Muscle of back (tissue), 11 donors: ENCODE data around the gene LIPG. TPM values are rescaled to one million over a fixed set of nuclear protein-coding genes. Genes with fewer than 3 reads are reported as not detected.
"Not testable (repeated sequence)": the region's sequence is repeated elsewhere in the genome, so short reads cannot be mapped to it uniquely, and the experiment has no call there.

Source experiments
- DNase-seq, 3 donors: peaks; one replicate each; pipeline versions ENCODE4 v3.0.0 to v3.0.0-alpha.2; 2013
- polyA plus RNA-seq, 10 donors: library from polyadenylated mRNA; unstranded; fragments of 120-200 nt; gene quantifications; one replicate each; pipeline ENCODE4 v1.2.1, GENCODE V29; 2013; ENCODE audit not compliant: insufficient read length in 10 of 10

LIPG gene
- polyA plus RNA-seq, 10 donors, result 3.3 to 11.5 (median 5.2) TPM

DNA sequence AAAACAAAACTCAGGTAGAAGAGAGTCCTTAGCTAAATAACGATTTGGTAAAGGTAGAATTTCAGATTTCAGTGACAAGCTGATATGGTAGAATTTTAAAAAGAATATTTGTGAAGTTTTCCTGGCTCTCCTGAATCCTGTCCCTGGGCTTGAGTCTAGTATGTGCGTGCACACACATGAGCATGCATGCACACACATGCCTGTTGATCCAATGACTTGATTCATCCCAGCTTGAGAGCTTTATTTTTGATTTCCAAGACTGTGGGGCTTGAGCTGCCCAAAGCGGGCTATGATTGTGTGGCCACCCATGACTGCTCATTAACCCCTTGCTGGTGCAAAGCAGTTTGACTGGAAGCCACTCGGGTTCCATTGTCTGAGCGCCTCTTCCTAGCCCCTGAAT is 9.0 kb downstream of the LIPG start:
- no peak for DNase-seq

DNA sequence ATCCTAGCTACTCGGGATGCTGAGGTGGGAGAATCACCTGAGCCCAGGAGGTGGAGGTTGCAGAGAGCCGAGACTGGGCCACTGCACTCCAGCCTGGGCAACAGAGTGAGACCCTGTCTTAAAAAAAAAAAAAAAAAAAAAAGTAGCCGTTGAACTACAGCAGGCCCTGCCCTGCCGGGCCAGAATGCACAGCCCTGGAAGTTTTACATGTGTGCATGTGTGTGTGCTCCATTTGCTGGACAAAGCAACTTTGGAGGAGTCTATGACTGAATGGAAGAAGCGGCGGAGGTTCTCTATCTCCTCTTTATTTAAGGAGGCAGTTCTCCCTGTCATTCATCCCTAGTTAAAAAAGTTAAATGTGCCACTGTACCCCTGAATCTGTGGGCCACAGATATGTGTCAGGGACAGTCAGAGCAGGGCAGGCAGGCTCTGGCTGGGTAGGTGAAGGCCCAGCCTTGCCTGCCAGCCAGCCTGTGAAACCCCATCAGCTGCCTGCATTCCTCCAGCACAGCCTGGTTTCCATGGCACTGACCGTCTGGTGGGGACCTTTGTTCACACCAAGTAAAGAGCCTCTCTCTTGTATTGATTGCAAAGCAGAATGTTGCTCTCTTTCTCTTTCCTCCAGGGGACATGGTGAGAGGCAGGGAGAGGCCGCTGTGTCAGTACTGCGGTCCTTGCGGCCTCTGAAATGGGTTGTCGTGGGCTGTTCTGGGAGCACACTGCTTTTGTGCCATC is 10.9 kb downstream of the LIPG start:
- no peak for DNase-seq

DNA sequence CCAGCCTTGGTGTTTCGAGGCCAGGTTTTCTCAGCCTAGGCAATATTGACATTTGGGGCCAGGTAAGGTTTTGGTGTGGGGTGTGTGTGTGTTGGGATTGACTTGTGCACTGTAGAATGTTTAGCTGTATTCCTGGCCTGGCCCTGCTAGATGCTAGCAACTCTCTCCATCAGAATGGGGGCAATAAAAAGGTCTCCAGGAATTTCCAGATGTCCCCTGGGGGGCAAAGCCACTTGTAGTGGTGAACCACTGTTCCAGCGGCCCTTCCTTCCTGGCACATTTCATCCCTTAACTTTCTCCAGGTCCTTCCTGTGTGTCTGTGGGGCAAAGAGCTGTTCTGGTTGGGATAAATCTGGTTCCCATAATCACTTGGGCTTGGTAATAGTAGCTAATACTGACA is 12.0 kb downstream of the LIPG start:
- no peak for DNase-seq

DNA sequence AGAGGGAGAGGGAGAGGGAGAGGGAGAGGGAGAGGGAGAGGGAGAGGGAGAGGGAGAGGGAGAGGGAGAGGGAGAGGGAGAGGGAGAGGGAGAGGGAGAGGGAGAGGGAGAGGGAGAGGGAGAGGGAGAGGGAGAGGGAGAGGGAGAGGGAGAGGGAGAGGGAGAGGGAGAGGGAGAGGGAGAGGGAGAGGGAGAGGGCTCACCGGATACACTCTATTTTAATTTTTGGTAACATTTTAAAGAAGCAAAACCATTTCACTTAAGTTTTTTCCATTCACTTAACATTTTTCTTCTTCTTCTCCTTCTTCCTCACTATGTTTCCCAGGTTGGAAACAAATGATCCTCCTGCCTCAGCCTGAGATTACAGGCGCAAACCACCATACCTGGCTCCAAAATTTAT is 17.2 kb downstream of the LIPG start:
- DNase-seq, result not testable (repeated sequence)

DNA sequence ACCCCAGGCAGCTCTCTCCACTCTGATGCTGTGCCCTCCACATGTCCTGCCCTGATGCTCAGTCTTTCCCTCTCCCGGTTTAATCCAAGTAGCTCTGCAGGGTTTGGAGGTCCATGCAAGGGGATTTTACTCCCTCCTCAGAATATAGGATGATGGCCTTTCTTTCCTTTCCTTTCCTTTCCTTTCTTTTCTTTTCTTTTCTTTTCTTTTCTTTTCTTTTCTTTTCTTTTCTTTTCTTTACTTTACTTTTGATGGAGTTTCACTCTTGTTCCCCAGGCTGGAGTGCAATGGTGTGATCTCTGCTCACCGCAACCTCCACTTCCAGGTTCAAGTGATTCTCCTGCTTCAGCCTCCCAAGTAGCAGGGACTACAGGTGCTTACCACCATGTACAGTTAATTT is 17.7 kb downstream of the LIPG start:
- DNase-seq, result not testable (repeated sequence)

DNA sequence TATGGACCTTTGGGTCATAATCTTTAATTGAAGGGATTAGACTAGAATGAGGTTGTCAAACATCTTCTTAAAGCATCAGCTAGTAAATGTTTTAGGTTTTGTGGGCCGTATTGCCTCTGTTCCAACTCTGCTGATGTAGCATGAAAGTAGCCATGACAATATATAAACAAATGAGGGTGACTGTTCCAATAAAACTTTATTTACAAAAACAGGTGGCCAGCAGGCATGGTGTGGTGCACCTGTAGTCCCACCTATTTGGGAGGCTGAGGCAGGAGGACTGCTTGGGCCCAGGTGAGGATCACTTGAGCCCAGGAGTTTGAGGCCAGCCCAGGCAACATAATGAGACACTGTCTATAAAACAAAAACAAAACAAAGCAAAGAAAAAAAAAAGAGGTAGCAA is 18.4 kb downstream of the LIPG start:
- DNase-seq, result no peak

DNA sequence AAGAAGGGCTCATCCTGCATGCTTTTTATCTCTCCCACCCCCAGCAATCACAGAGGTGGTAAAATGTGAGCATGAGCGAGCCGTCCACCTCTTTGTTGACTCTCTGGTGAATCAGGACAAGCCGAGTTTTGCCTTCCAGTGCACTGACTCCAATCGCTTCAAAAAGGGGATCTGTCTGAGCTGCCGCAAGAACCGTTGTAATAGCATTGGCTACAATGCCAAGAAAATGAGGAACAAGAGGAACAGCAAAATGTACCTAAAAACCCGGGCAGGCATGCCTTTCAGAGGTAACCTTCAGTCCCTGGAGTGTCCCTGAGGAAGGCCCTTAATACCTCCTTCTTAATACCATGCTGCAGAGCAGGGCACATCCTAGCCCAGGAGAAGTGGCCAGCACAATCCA is 19.5 kb downstream of the LIPG start:
- DNase-seq, result no peak

DNA sequence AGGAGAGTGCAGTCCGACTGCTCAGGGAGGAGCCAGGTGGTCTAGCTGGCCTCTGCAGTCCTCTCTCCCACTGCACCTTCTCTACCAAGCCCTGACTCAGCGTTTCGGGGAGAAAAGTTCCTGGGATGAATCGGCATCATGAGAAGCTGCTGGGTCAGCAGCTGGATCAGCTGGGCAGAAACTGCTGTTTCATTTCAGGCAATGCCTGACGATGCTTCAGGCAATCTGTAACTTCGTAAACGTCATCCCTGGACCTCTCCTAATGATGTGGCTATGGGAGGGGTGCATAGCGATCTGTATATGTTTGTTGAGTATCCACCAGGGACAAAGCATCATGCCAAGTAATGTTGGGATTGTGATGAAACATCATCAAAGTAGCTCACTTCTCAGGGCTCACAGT is 20.7 kb downstream of the LIPG start:
- DNase-seq, result no peak

DNA sequence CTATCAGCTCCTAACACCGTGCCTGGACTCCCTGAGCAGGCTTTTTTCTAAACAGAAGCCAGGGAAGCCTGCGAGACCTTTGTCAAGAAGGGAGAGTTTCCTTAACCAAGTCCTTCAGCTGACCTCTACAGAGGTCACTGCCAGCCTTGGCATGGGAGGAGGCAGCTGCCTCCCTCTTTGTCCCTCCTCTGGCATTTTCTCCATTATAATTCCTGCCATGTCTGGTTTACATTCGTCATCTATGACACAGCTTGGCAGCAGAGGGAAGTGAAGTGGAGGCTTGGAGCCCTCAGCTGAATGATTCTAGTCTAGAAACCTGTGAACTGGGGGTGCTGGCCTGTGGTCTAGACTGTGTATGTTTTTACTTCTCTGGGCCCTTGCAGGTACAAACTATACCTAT is 22.5 kb downstream of the LIPG start:
- DNase-seq, result no peak

DNA sequence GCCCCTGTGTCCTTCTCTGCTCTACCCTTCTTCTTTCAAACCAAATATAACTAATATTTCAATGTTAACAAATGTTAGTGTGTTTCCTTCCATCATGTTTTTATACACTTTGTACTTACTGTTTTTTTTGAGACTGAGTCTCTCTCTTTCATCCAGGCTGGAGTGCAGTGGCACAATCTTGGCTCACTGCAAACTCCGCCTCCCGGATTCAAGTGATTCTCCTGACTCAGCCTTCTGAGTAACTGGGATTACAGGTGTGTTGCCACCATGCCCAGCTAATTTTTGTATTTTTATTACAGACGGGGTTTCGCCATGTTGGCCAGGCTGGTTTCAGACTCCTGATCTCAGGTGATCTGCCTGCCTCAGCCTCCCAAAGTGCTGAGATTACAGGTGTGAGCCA is 23.1 kb downstream of the LIPG start:
- not testable (repeated sequence) for DNase-seq

DNA sequence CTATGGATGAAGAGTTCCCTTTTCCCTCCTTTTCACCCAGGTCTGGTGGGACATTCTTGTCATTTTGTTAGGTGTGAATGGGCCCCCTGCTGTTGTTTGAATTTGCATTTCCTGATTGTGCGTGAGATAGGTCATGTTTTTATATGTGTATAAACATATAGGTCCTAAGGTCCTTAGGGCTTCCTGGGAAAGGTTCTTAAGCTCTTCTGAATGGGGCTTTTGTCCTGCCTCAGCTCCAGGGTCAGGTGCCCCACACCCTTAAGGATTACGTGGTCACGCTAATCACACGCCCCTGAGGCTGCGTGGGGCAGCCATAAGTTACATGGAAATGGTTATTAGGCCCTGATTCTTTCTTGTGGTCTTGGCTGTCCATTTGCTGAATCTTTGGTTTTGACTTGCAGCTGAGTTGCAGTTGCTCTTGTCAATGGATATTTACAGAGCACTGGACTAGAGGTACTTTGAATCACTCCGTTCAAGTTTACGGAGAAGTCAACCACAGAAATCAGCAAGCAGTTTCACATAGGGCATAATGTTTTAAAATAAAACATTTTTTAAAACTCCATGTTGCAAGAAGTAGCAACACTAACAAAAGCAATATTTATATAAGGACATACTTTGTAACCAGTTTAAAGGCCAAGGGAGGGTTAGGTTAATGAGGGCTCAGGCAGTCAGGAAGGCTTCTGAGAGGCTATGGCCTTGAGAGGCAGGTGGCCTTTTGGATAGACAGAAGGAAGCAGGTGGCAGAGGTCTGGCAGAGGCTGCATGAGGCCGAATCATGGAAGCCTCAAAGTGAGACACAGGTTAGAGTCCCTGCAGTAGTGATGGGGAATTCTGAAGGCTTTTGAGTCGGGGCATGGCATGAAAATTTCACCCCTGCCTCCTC is 24.2 kb downstream of the LIPG start:
- DNase-seq, result no peak

DNA sequence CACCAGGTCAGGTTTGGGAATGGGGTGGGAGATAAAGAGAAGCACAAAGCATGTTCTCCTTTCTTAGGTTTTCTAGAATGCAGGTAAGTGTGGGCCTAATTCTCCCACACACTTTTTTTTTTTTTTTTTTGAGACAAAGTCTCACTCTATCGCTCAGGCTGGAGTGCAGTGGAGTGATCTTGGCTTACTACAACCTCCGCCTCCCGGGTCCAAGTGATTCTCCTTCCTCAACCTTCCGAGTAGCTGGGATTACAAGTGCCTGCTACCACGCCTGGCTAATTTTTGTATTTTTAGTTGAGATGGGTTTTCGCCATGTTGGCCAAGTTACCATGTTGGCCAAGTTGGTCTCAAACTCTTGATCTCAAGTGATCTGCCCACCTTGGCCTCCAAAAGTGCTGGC is 26.3 kb downstream of the LIPG start:
- DNase-seq, result no peak

DNA sequence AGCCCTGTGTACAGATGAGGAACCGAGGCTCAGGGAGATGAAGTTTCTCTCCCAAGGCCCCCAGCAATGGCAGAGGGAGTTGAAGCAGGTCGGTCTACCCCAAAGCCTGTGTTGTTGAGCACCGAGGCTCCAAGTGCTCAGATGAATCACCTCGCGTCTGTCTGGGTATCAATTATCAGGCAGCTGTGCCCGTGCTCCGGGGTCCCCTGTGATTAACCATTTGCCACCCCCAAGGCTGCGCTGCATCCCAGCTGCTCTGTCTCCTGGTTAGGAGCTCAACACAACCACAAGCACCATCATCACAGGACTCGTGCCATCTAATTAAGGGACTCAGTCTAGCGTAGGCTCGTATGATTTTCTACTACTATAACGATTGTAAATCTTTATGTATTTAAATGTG is 27.1 kb downstream of the LIPG start:
- DNase-seq, result no peak

DNA sequence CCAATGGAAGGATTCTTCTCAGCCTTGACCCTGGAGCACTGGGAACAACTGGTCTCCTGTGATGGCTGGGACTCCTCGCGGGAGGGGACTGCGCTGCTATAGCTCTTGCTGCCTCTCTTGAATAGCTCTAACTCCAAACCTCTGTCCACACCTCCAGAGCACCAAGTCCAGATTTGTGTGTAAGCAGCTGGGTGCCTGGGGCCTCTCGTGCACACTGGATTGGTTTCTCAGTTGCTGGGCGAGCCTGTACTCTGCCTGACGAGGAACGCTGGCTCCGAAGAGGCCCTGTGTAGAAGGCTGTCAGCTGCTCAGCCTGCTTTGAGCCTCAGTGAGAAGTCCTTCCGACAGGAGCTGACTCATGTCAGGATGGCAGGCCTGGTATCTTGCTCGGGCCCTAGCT is 28.8 kb downstream of the LIPG start:
- DNase-seq, result no peak

DNA sequence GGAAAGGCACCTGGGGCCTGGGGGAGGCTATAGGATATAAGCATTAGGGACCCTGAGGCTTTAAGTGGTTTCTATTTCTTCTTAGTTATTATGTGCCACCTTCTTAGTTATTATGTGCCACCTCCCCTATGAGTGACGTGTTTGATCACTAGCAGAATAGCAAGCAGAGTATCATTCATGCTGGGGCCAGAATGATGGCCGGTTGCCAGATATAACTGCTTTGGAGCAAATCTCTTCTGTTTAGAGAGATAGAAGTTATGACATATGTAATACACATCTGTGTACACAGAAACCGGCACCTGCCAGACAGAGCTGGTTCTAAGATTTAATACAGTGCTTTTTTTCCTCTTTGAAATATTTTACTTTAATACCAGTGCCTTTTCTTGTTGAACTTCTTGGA is 29.4 kb downstream of the LIPG start:
- DNase-seq, result peak in 1 of 3 donors; percentile 30

DNA sequence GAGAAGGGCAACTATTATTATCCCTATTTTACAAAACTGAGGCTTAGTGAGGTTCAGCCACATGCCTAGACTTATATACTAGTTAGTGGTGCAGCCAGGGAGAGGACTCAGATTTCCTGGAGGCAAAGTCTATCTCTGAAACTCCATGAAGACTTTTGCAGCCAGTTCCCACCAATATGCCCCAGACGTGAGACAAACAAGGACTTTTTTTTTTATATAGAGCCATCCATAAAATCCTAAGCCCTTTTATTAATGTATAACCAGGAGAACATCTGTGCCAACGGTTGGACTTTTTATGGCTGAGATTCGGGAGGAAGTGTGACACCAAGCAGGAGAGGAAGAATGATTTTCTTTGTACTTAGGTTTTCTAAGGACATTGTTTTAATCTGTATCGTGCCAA is 29.9 kb downstream of the LIPG start:
- no peak for DNase-seq

DNA sequence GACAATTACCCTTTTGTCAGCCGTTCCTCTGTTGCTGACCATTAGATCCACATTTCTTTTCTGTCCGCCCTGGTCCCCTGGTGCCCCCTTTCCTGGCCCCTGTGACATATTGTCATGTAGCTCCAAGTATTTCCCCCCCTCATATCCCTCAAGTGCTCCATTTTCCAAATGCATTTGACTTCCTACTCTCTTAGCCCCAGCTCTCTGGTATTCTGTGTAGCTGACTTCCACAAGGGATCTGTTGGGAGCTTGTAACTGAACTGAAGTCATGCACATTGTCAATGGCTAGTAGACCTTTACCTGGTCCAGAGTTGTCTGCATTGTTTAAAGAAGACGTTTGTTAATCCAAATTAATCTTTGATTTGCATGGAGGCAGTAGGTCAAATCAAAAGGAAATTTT is 34.8 kb downstream of the LIPG start:
- DNase-seq, result no peak

DNA sequence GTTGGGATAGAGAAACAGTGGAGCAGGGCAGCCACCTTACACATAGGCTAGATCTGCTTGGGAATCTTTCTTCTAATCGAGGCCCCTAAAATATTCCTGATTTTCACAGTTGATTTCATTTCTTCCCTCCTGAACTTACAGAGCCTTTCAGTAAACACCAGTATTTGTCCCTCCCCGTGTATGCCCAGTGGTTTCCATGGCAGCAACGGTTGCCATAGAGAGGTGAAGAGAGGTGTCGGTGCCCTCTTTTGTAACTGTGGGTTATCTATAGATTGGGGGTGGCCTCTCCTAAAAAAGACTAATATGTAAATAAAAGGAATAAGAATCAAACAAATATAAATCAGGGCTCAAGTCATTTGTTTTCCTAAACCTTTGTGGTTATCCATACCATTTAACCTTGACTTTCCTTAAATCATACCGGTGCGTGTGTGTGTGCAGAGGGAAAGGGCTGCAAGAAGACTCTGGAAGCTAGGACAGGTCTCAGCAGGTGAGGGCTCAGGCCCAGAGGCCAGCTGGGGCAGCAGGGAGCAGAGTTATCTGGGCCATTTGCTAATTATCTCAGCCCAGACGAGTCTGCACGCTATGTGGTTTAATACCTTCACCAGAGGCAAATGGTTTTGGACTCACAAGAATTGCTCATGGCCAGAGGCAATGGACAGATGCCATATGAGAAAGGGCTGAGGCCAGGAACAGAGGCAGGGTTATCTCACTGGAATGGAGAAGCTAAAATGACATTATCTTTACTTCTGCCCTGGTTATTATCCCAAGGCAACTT is 35.5 kb downstream of the LIPG start:
- DNase-seq, result no peak

DNA sequence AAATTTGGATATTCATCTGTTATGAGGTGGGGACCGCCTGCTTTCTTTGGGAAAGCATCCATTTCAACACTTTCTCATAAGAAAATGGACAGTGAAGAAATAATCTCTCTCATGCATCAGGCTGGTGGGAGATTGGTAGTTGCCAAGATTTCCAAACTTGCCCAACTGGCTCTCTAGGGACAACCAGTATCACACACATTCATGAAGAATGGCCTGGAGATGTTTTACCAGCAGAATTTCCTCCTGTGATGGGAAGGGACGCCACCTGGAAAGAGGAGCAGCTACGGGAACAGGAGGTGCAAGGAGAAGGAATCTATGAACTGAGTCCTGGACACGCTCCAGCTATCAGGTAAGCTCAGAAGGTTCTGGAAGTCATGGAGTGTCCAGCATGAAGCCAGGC is 39.4 kb downstream of the LIPG start:
- DNase-seq, result no peak

DNA sequence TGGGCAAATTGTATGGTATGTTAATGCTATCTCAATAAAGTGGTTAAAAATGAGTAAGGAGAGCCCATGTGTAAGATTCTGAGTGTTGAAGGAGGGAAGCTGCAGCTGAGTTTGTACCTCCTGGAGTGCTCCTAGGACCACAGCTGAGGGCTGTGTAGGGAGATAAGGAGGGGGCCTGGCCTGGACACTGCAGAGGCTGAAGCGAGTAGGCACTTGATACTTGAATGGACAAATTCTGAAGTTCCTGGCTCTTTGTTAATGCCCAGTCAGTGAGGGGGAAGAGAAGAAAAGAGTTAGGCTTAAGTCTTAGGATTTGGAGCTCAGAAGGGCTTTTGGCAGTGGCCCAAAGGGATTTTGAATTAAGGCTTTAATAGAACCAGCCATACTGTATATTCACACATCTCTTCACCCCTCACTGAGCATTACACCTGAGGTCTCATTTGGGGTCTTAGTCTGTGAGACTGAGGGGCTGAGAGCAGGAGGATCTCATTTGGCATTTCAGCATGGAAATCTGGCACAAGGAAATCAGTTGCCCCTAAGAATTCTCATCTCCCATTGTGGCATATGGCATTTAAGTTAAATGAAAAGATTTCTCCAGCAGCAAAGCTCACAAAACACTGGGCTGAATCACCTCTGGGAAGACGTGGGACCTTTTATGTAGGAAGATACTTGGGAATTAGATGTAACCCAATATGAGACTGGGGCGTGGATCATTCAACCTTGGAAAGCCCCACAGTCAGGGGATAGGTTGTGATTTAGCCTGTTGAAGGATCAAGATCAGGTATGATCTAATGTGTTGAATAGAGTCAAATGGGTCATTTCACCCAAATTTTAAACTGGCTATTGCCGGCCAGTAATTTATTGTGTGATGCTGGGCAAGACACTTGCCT is 46.8 kb downstream of the LIPG start:
- no peak for DNase-seq

DNA sequence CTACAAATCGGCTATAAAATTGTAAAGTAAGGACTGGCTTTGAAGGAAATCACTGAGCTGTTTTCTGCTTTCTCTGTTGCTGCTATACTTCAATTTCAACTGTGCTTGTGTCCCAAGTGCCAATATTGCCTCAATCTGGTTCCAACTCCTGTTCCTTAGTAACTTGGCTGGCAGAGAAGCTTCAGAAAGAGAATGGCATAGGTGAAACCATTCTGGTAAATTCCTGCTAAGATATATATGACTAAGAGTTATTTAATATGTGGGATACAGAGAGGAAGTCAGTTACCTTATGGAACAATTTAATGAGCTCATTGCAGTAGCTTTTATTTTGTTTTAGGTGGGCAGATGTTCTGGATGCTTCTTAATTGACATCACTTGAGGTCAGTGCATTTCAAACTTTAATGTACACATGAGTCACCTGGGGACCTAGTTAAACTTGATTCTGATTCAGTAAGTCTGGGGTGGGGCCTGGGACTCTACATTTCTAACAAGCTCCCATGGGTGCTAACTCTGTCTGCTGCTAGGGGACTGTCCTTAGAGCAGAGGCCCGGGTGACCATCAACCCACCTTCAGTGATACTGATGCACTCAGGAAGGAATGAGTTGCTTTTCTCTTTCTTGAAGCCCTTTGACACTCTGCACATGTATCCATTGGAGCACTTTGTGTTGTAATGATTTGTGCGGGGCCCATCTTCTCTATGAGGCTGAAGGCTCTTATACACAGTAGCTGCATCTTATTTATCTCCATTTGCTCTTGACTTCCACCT is 47.6 kb downstream of the LIPG start:
- DNase-seq, result no peak
